ENCODE data around the gene CORT.

Gene CORT

GRCh38 chr1:10434590-10434989, 15.2 kb upstream of the CORT start:
- in situ Hi-C loops (cut with HindIII; ENCODE audit: low sequenced_read_pairs): no loop called here

- in situ Hi-C loops (cut with HindIII; ENCODE audit: low sequenced_read_pairs): no loop called here
Measured at GRCh38 chr1:10437052-10437451, 12.8 kb upstream of the CORT start.

DNA sequence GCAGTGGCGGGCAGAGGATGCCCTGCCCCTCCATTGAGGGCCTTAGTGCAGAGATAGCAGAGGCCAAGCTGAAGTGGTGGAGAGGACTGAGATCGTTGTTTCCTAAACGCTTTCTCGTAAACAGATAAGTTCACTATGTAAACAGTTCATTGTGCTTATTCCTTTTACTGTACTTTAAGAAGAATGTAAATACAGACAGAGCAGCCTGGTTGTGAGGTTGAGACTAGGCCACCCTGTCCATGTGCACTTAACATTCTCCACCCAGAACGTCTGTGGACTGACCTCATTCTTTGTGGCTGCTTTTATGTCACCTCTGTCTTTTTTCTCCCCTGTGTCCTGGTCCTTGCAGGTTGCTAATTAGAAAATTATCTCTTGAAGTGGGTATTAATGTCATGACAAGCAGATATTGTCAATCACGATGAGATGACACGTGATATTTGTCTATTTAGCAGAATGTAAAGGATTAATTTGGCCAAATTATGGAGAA, 11.1 kb upstream of the CORT start:
- in situ Hi-C loops (cut with HindIII; ENCODE audit: low sequenced_read_pairs): no loop called here

DNA sequence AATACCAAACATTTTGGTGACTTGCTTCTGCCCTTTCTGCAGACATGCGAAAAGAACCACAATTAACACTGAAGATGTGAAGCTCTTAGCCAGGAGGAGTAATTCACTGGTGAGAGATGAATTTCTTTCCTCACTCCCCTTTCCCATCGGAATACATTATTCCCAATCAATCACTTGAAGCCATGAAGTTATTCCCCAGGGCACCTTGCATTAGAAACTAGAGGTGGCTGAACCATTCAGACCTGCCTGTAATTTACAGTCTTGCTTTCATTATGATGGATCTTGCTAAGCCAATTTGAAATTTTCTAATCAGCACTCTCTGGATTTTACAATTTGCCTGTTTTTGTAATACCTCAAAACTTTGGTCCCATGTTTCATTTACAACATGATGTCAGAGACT, 9.5 kb upstream of the CORT start:
- in situ Hi-C loops (cut with HindIII; ENCODE audit: low sequenced_read_pairs): no loop called here

DNA sequence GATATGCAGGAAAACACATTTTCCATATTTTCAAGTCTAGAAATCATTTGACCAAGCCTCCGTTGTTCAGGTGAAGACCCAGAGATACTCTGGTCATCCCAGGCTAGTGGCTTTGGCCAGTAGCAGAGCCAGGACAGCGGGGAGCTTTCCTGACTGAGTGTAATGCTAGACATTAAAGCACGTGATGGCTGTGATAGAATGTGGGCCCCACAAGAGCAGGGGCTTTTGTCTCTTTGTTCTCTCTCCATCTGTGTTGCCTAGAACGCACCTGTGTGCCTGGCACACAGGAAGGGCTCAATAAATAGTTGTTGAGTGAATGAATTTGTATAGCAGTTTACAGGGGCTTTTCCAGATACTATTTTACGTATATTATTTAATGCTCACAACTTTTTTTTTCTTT, 9.0 kb upstream of the CORT start:
- in situ Hi-C loops (cut with HindIII; ENCODE audit: low sequenced_read_pairs): no loop called here

- in situ Hi-C loops (cut with HindIII; ENCODE audit: low sequenced_read_pairs): no loop called here
Measured at GRCh38 chr1:10444248-10444647, 5.6 kb upstream of the CORT start.

- in situ Hi-C loops (cut with HindIII; ENCODE audit: low sequenced_read_pairs): no loop called here
Measured at GRCh38 chr1:10444795-10445397, 4.9 kb upstream of the CORT start.

- in situ Hi-C loops (cut with HindIII; ENCODE audit: low sequenced_read_pairs): no loop called here
Measured at GRCh38 chr1:10446790-10447422, 2.9 kb upstream of the CORT start.

DNA sequence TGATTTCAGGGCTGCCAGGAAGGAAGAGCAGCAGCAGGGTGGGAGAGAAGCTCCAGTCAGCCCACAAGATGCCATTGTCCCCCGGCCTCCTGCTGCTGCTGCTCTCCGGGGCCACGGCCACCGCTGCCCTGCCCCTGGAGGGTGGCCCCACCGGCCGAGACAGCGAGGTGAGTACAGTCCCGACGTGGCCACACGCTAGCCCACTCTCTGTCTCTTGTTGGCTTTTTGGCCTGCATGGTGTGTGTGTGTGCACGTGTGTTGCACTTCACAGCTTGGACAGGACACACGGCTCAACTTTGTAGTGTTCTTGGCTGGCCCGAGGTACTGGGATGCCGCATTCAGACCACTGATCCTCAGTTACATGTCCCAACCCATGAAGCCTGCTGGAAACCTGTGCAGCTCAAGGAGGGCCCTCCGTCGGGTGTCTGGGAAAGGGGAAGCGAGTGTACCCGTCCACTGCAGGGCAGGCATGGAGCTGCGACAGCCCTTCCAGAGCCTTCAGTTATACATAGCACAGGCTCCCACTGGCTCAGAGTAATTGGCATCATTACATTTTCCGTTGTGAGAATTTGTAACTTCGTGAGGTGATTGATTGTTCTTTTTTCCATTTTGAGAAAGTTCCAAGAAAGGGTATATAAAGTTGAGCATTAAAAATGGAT, 454 bp downstream of the CORT start:
- in situ Hi-C loops (cut with HindIII; ENCODE audit: low sequenced_read_pairs): no loop called here

DNA sequence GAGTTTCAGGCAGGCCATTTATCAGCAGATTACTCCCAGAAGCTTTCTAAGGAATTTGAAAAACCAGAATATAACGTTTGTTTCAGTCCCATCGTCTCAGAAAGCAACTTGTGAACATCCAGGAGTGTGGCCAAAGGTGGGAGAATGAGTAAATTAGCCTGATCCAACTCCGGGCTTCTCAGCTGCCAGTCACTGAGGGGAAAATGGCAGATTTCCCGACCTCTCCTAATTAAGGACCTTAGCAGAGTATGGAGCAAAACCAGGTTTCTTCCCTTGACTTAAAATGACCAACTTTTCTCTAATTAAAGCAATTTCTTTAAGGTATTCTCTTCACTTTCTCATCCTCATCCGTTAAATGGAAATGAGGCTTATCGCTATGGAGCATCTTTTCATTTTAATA, 1.0 kb downstream of the CORT start:
- in situ Hi-C loops (cut with HindIII; ENCODE audit: low sequenced_read_pairs): no loop called here

DNA sequence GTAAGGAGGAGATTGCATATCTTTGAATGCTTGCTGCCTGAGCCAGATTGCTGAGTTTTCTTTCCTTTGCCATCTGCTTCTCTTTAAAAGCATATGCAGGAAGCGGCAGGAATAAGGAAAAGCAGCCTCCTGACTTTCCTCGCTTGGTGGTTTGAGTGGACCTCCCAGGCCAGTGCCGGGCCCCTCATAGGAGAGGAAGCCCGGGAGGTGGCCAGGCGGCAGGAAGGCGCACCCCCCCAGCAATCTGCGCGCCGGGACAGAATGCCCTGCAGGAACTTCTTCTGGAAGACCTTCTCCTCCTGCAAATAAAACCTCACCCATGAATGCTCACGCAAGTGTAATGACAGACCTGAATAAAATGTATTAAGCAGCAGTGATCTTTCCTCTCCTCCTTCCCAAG, 1.5 kb downstream of the CORT start:
- in situ Hi-C loops (cut with HindIII; ENCODE audit: low sequenced_read_pairs): no loop called here

- in situ Hi-C loops (cut with HindIII; ENCODE audit: low sequenced_read_pairs): loop anchor here (5.0 kb wide), 2 partner anchors 39 to 89 kb away; no protein-coding TSS in a partner anchor
Measured at GRCh38 chr1:10456048-10456447, 6.2 kb downstream of the CORT start.

DNA sequence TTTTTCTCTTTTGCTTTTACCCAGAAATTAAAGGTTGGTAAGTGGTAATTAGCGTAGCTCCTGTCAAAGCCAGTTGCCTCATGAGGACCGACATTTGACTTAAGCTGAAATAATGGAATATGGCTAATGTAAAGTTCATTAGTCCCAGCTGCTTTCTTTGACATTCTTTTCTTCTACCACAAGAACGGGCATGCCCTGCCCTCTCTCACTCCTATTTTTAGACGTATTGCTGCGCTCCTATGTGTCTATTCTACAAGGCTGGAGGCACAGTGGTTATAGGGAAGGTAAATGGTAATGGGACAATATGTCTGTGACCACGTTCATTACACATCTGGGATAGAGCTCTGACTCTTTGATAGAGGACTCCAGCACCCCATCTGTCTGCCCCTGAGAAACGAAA, 6.8 kb downstream of the CORT start:
- in situ Hi-C loops (cut with HindIII; ENCODE audit: low sequenced_read_pairs): loop anchor here (5.0 kb wide), 2 partner anchors 39 to 89 kb away; no protein-coding TSS in a partner anchor

- in situ Hi-C loops (cut with HindIII; ENCODE audit: low sequenced_read_pairs): loop anchor here (5.0 kb wide), 2 partner anchors 40 to 90 kb away; no protein-coding TSS in a partner anchor
Measured at GRCh38 chr1:10457462-10457861, 7.6 kb downstream of the CORT start.

DNA sequence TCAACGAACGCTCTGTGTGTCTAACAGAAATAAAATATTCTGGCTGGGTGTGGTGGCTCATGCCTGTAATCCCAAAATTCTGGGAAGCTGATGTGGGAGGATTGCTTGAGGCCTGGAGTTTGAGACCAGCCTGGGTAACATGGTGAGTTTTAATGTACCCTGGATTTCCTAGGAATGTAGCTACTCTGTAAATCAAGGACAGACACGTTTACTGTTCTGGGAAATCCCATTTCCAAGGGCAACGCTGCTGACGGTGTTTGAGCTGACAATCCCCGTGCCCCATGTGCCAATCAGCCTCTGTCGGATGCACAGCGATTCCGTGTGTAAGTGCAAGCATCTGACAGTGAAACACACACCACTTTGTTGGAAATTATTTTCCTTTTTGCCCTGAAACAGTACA, 8.0 kb downstream of the CORT start:
- in situ Hi-C loops (cut with HindIII; ENCODE audit: low sequenced_read_pairs): loop anchor here (5.0 kb wide), 2 partner anchors 41 to 91 kb away; no protein-coding TSS in a partner anchor

DNA sequence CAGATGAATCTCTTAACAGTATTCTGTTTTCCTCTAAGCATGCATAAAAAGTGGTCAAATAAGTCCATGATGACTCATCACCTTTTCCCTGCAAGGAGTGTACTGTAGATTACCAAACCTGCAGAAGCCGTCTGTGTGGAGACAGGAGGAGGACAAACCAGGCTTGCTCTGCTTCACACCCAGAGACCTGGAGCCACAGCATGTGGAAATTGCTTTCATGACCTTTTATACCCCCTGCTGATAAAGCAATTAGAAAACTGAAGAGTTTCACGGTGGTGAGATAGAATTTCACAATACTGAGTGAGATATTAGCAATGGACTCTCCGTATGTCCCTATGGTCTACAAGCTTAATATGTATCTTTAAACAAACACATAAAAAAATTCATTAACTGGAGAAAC, 9.4 kb downstream of the CORT start:
- in situ Hi-C loops (cut with HindIII; ENCODE audit: low sequenced_read_pairs): loop anchor here (5.0 kb wide), 2 partner anchors 42 to 92 kb away; no protein-coding TSS in a partner anchor

- in situ Hi-C loops (cut with HindIII; ENCODE audit: low sequenced_read_pairs): no loop called here
Measured at GRCh38 chr1:10467078-10467477, 17.2 kb downstream of the CORT start.

GRCh38 chr1:10470043-10470442, 20.2 kb downstream of the CORT start:
- in situ Hi-C loops (cut with HindIII; ENCODE audit: low sequenced_read_pairs): loop anchor here (10.0 kb wide), 1 partner anchor 65 kb away; no protein-coding TSS in a partner anchor

GRCh38 chr1:10471411-10472219, 21.8 kb downstream of the CORT start:
- in situ Hi-C loops (cut with HindIII; ENCODE audit: low sequenced_read_pairs): loop anchor here (10.0 kb wide), 1 partner anchor 63 kb away; no protein-coding TSS in a partner anchor

DNA sequence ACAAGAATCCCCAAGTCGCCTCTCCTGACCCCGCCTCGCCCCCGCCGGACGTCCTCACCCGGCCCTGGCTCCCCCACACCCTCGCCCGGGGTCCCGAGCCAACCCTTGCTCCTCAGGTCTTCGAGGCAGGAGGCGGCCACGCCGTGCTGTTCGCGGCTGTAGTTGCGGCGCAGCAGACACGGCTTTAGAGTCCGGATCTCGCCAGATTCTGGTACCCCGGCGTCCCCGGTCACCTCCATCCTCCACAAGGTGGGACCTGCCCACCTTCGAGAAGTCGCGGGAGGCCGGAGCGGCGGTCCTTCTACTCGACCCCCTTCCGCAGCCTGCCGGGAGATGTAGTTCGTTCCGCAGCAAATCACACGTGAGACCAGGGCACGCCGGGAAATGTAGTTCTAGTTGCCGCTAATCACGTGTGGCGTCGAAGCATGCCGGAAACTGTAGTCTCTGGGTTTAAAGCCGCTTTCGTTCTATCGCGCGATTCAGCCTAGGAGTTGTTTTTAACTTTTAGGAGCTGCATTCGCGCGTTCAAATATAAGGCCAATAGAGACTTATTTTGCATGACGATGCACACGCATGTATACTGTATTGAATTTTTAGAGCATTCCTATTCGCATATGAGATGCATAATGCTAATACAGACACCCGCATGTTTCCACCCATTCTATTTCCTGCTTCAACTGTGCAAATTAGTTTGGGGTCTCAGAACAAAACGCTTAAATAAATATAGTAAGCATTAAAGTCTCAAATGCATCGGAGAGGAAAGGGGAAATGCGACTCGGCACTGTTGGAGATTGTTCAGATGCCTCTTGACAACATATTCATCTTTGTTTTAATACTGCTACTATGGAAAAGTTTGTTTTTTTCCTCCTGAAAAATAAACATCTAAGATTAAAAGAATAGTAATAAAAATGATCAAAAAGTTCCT, 22.7 kb downstream of the CORT start, which contains the start of gene DFFA:
DFFA (minus strand) TSS at position 310 of the 925 bp plus-strand sequence; CDS start at position 239, 71 bp downstream.
- in situ Hi-C loops (cut with HindIII; ENCODE audit: low sequenced_read_pairs): loop anchor here (10.0 kb wide), 1 partner anchor 62 kb away; no protein-coding TSS in a partner anchor

Data from endothelial cell of hepatic sinusoid (primary cell).